Endothelial cell of umbilical vein (primary cell): ENCODE results near the gene TMPRSS12. TPM values are rescaled to one million over a fixed set of nuclear protein-coding genes. Genes with fewer than 3 reads are reported as not detected.
A peak's percentile ranks its signal among the peaks of the same experiment; 100 is the strongest.

Source experiments
- Bru-seq: library from RNA; stranded (reverse); fragments of 400-500 nt; gene quantifications from one replicate; lab custom pipeline; 2021; lab: Mats Ljungman, UMichigan
- BruChase-seq, 2 experiments: library from RNA; stranded (reverse); fragments of 400-500 nt; gene quantifications; one replicate each; lab custom pipeline; 2021; lab: Mats Ljungman, UMichigan
- BruUV-seq: library from RNA; stranded (reverse); fragments of 400-500 nt; replicated peaks from 2 replicates; lab custom pipeline; 2021; lab: Mats Ljungman, UMichigan
- CTCF ChIA-PET: fragments of 300-600, 350-600 bp; sonication (Branson Sonifier 250); formaldehyde crosslinking; loops from one replicate; lab custom pipeline; 2021; ENCODE audit warnings: antibody characterized with exemption, inconsistent platforms; lab: Charles Lee
- POLR2A ChIA-PET: fragments of 300-600, 350-600 bp; sonication (Branson Sonifier 250); formaldehyde crosslinking; loops from one replicate; lab custom pipeline; 2021; ENCODE audit warnings: antibody characterized with exemption, inconsistent platforms; lab: Charles Lee
- DNase-seq: peaks from one replicate; pipeline ENCODE4 v3.0.0-alpha.2; 2011; ENCODE audit warnings: low read depth, low spot score
- FAIRE-seq: peaks from 2 replicates; lab custom pipeline; 2011; peaks lifted over from hg19 to GRCh38; lab: Jason Lieb, UNC
- H2AFZ ChIP-seq: 2 replicates; pipeline ENCODE4 v1.6.0; 2012; ENCODE audit warnings: low read depth, low read length, control low read depth, inconsistent platforms
- H3K27ac ChIP-seq: 2 replicates; pipeline ENCODE4 v1.5.1; 2011; ENCODE audit warnings: low read depth, mild to moderate bottlenecking, control low read depth, low read length, moderate library complexity; ENCODE audit not compliant: insufficient read depth
- H3K27me3 ChIP-seq, 2 experiments: 2 replicates each; pipeline versions ENCODE4 v1.6.0 to v1.6.1; 2011; ENCODE audit warnings: low read length in 2 of 2, mixed read lengths in 1 of 2; ENCODE audit not compliant: control insufficient read depth in 2 of 2, insufficient read depth in 2 of 2
- H3K36me3 ChIP-seq, 2 experiments: 2 replicates in 1 of 2; 3 replicates in 1 of 2; pipeline ENCODE4 v1.5.1; 2011; ENCODE audit warnings: low read length in 2 of 2, mild to moderate bottlenecking in 1 of 2, moderate library complexity in 1 of 2; ENCODE audit not compliant: control insufficient read depth in 2 of 2, insufficient read depth in 2 of 2; ENCODE audit errors: extremely low read depth in 1 of 2
- H3K4me1 ChIP-seq: 3 replicates; pipeline ENCODE4 v1.5.1; 2011; ENCODE audit warnings: mild to moderate bottlenecking, low read length; ENCODE audit not compliant: control insufficient read depth, insufficient read depth; ENCODE audit errors: extremely low read depth
- H3K4me2 ChIP-seq: 2 replicates; pipeline ENCODE4 v1.6.1; 2011; ENCODE audit warnings: low read length, control low read depth, mixed read lengths; ENCODE audit not compliant: insufficient read depth
- H3K4me3 ChIP-seq, 3 experiments: fragments of 200-600 bp in 1 of 3; sonication (generic), shearing (Covaris generic) in 1 of 3; replicated peaks in 1 of 3; 2 replicates each; pipeline ENCODE4 v1.5.1; 2011 to 2016; ENCODE audit warnings: control low read depth in 3 of 3, low read length in 3 of 3, mild to moderate bottlenecking in 2 of 3, inconsistent platforms in 1 of 3, low read depth in 1 of 3, moderate library complexity in 1 of 3; ENCODE audit not compliant: insufficient read depth in 1 of 3
- H3K79me2 ChIP-seq: 2 replicates; pipeline ENCODE4 v1.6.0; 2012; ENCODE audit warnings: low read length, inconsistent platforms; ENCODE audit not compliant: control insufficient read depth, insufficient read depth
- H3K9ac ChIP-seq: replicated peaks from 2 replicates; pipeline ENCODE3; 2011; ENCODE audit warnings: low read length, control low read depth; ENCODE audit not compliant: insufficient read depth; ENCODE audit errors: extremely low read depth
- H3K9me1 ChIP-seq: replicated peaks from 3 replicates; pipeline ENCODE4 v1.6.0; 2011; ENCODE audit warnings: mild to moderate bottlenecking, low read length; ENCODE audit not compliant: control insufficient read depth, insufficient read depth; ENCODE audit errors: extremely low read depth
- H3K9me3 ChIP-seq: replicated peaks from 2 replicates; pipeline ENCODE4 v1.5.1; 2012; ENCODE audit warnings: low read length, inconsistent platforms; ENCODE audit not compliant: control insufficient read depth, insufficient read depth
- H4K20me1 ChIP-seq: replicated peaks from 2 replicates; pipeline ENCODE3; 2011; ENCODE audit warnings: mild to moderate bottlenecking, low read length; ENCODE audit not compliant: control insufficient read depth, insufficient read depth; ENCODE audit errors: extremely low read depth
- EZH2 ChIP-seq: IDR thresholded peaks from 2 replicates; pipeline ENCODE4 v1.6.1; 2012; ENCODE audit warnings: borderline replicate concordance, low read depth, mild to moderate bottlenecking, moderate library complexity, low read length, inconsistent platforms; ENCODE audit not compliant: severe bottlenecking
- FOS ChIP-seq: IDR thresholded peaks from 2 replicates; pipeline ENCODE4 v1.6.1; 2011; ENCODE audit warnings: mild to moderate bottlenecking, low read length, moderate library complexity, borderline replicate concordance; ENCODE audit not compliant: insufficient read depth
- GATA2 ChIP-seq: IDR thresholded peaks from 2 replicates; pipeline ENCODE4 v1.7.0; 2011; ENCODE audit warnings: low read depth, mild to moderate bottlenecking, moderate library complexity, mixed read lengths, low read length; ENCODE audit not compliant: insufficient read length, insufficient read depth
- JUN ChIP-seq: IDR thresholded peaks from 2 replicates; pipeline ENCODE4 v1.6.1; 2011; ENCODE audit warnings: borderline replicate concordance, low read depth; ENCODE audit not compliant: insufficient read length, insufficient read depth
- MAX ChIP-seq: IDR thresholded peaks from 2 replicates; pipeline ENCODE4 v1.6.1; 2011; ENCODE audit not compliant: insufficient read depth, insufficient read length
- MYC ChIP-seq: IDR thresholded peaks from one replicate; pipeline ENCODE4 v1.6.1; 2011; ENCODE audit warnings: mild to moderate bottlenecking, low read depth, low read length
- POLR2A ChIP-seq: IDR thresholded peaks from 2 replicates; pipeline ENCODE4 v1.6.1; 2012; ENCODE audit warnings: low read depth, mild to moderate bottlenecking, control low read depth, low read length
- POLR2AphosphoS5 ChIP-seq: IDR thresholded peaks from 2 replicates; pipeline ENCODE4 v1.6.1; 2012; ENCODE audit warnings: low read depth, mild to moderate bottlenecking, control low read depth, low read length, moderate library complexity; ENCODE audit not compliant: insufficient read depth
- dilution Hi-C: fragments of 300-500 bp; cut with MboI; formaldehyde crosslinking; loops from one replicate; pipeline ENCODE4 v1.15.0; 2019; ENCODE audit warnings: low sequenced_read_pairs; ENCODE audit not compliant: extremely low pct_ligation_motif_present
- intact Hi-C: fragments of 100-400 bp; cut with micrococcal nuclease; formaldehyde crosslinking; loops from one replicate; pipeline ENCODE4 v1.10.0; 2022
- long read RNA-seq: library from polyadenylated mRNA; stranded (forward); transcript quantifications from one replicate; pipeline ENCODE4 v2.0.0, GENCODE V29; 2021
- polyA minus RNA-seq, 3 experiments: library from RNA; depleted of rRNA, polyadenylated mRNA; stranded (reverse); fragments of >200 nt; gene quantifications; 1 replicate in 1 of 3; 2 replicates in 2 of 3; pipeline ENCODE4 v1.2.3, GENCODE V29; 2011
- polyA plus RNA-seq, 4 experiments: library from polyadenylated mRNA; depleted of rRNA in 3 of 4; stranded (reverse) in 3 of 4; unstranded in 1 of 4; fragments of >200 nt; gene quantifications; 2 replicates each; pipeline versions ENCODE4 v1.2.1 to v1.2.3, GENCODE V29; 2011 to 2012; ENCODE audit warnings: missing spikeins in 1 of 4
- total RNA-seq: library from RNA; stranded (reverse); gene quantifications from 2 replicates; pipeline ENCODE4 v1.2.3, GENCODE V29; 2021
- TF ChIP-seq, protein P1 (sequence below), 2 donors: IDR thresholded peaks; 1 replicate in 1 of 2; 2 replicates in 1 of 2; pipeline ENCODE4 v1.5.1; 2011; ENCODE audit warnings: low read length in 2 of 2, mild to moderate bottlenecking in 2 of 2, moderate library complexity in 2 of 2, control low read depth in 1 of 2, inconsistent platforms in 1 of 2, low read depth in 1 of 2; ENCODE audit not compliant: insufficient read depth in 1 of 2; ENCODE audit errors: extremely low read depth in 1 of 2

Gene TMPRSS12, protein sequence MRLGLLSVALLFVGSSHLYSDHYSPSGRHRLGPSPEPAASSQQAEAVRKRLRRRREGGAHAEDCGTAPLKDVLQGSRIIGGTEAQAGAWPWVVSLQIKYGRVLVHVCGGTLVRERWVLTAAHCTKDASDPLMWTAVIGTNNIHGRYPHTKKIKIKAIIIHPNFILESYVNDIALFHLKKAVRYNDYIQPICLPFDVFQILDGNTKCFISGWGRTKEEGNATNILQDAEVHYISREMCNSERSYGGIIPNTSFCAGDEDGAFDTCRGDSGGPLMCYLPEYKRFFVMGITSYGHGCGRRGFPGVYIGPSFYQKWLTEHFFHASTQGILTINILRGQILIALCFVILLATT
- not detected in 2 replicates for total RNA-seq
- not detected in 2 replicates for polyA plus RNA-seq
- polyA plus RNA-seq (2011; cell fraction: cytosol; rRNA removed): not detected in 2 replicates
- polyA plus RNA-seq (2011; cell fraction: nucleus; rRNA removed): not detected in 2 replicates
- polyA plus RNA-seq (2012): not detected in 2 replicates
- not detected in 2 replicates for polyA minus RNA-seq
- polyA minus RNA-seq (2011; cell fraction: cytosol; rRNA and poly(A)+ RNA removed): not detected
- polyA minus RNA-seq (2011; cell fraction: nucleus; rRNA and poly(A)+ RNA removed): not detected in 2 replicates
- percentile 2 among the genes with signal in this experiment for Bru-seq, nascent RNA
- percentile 6 among the genes with signal in this experiment for BruChase-seq, experiment 1, labeled RNA remaining after a 6-hour chase
- BruChase-seq, experiment 2, labeled RNA remaining after a 2-hour chase: percentile 8 among the genes with signal in this experiment
- long read RNA-seq: 0 reads

- POLR2A ChIA-PET: no interaction called here
- BruUV-seq: no TSS peak
- Histone ChIP-seq H3K9ac (no peak within 1 kb of the TSS), H3K9me1 (no peaks in the 10 kb centered on the region), H3K27ac (no peak within 1 kb of the TSS), H3K79me2 (no peaks in the 10 kb centered on the region), H3K4me2 (peak within 1 kb of the TSS; percentile 57), H3K9me3 (no peaks in the 10 kb centered on the region), H3K4me3 (peak within 1 kb of the TSS in 2 of 3 experiments; percentile 10 to 21), H3K4me1 (no peaks in the 10 kb centered on the region), H3K36me3 (no peaks in the 10 kb centered on the region), H2AFZ (peak within 1 kb of the TSS; percentile 72), H4K20me1 (no peaks in the 10 kb centered on the region), H3K27me3 (peaks cover 0 to 4% of the 10 kb centered on the region in 2 experiments)
- FAIRE-seq: no peak
- dilution Hi-C loops: no loop called here
- peak; percentile 20 for DNase-seq
- intact Hi-C loops: no loop called here
- CTCF ChIA-PET: interaction anchor here (1.0 kb wide), 1 partner anchor 185 kb away, joined by 3 read pairs; no protein-coding TSS in a partner anchor
- TF ChIP-seq EZH2: no peak
- TF ChIP-seq FOS: no peak
- TF ChIP-seq MAX: no peak
- TF ChIP-seq MYC: no peak
- TF ChIP-seq POLR2A: no peak
- TF ChIP-seq JUN: no peak
- TF ChIP-seq, protein P1, sequence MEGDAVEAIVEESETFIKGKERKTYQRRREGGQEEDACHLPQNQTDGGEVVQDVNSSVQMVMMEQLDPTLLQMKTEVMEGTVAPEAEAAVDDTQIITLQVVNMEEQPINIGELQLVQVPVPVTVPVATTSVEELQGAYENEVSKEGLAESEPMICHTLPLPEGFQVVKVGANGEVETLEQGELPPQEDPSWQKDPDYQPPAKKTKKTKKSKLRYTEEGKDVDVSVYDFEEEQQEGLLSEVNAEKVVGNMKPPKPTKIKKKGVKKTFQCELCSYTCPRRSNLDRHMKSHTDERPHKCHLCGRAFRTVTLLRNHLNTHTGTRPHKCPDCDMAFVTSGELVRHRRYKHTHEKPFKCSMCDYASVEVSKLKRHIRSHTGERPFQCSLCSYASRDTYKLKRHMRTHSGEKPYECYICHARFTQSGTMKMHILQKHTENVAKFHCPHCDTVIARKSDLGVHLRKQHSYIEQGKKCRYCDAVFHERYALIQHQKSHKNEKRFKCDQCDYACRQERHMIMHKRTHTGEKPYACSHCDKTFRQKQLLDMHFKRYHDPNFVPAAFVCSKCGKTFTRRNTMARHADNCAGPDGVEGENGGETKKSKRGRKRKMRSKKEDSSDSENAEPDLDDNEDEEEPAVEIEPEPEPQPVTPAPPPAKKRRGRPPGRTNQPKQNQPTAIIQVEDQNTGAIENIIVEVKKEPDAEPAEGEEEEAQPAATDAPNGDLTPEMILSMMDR (IDR thresholded peaks at IDR 0.05; ENCODE audit: extremely low read depth in 1 of 2, insufficient read depth in 1 of 2, low read depth in 1 of 2, low read length in 2 of 2): no peak
- no peak for TF ChIP-seq GATA2
- TF ChIP-seq POLR2AphosphoS5: no peak
Observed at GRCh38 chr12:50842637-50843493, at the start of gene TMPRSS12. Gene TMPRSS12 (plus strand): TSS chr12:50842926. CDS start chr12:50842965, 39 bp downstream.
